GM23338 (cell line): ENCODE results near the gene SRF. TPM values are rescaled to one million over a fixed set of nuclear protein-coding genes. Genes with fewer than 3 reads are reported as not detected.

Experiments used
- ATAC-seq: fragments of 200-7000 bp; cut with Tn5 transposase; 3 replicates; pipeline ENCODE4 v1.9.1; 2020
- DNase-seq: peaks from one replicate; pipeline ENCODE4 v3.0.0-alpha.2; 2015; ENCODE audit warnings: low spot score
- H2AFZ ChIP-seq: fragments of 200-600 bp; sonication (generic); 2 replicates; pipeline ENCODE4 v1.8.0; 2016; ENCODE audit warnings: antibody characterized with exemption, mild to moderate bottlenecking, moderate library complexity
- H3F3A ChIP-seq: fragments of 200-600 bp; sonication (generic); replicated peaks from 2 replicates; pipeline ENCODE4 v1.8.0; 2017; ENCODE audit warnings: antibody characterized with exemption, mixed run types, low read depth
- H3K27ac ChIP-seq: fragments of 200-600 bp; sonication (generic); 2 replicates; pipeline ENCODE4 v1.6.1; 2016; ENCODE audit warnings: low read depth
- H3K27me3 ChIP-seq: fragments of 200-600 bp; sonication (generic); 2 replicates; pipeline ENCODE4 v1.8.0; 2016; ENCODE audit warnings: mild to moderate bottlenecking, mixed run types, moderate library complexity; ENCODE audit not compliant: insufficient read depth
- H3K36me3 ChIP-seq: fragments of 200-600 bp; sonication (generic); 2 replicates; pipeline ENCODE4 v1.8.0; 2016; ENCODE audit warnings: mild to moderate bottlenecking; ENCODE audit not compliant: insufficient read depth
- H3K4me1 ChIP-seq: fragments of 200-600 bp; sonication (generic); 2 replicates; pipeline ENCODE4 v1.8.0; 2016; ENCODE audit warnings: mild to moderate bottlenecking, moderate library complexity; ENCODE audit not compliant: insufficient read depth
- H3K4me2 ChIP-seq: fragments of 200-600 bp; sonication (generic); 2 replicates; pipeline ENCODE4 v1.7.1; 2017; ENCODE audit warnings: mixed run types
- H3K4me3 ChIP-seq: fragments of 200-600 bp; sonication (generic); 2 replicates; pipeline ENCODE4 v1.6.1; 2016; ENCODE audit warnings: mixed run types
- H3K79me2 ChIP-seq: fragments of 200-600 bp; sonication (generic); replicated peaks from 2 replicates; pipeline ENCODE4 v1.8.0; 2017; ENCODE audit warnings: mild to moderate bottlenecking; ENCODE audit not compliant: insufficient read depth
- H3K9me2 ChIP-seq: fragments of 200-600 bp; sonication (generic); 2 replicates; pipeline ENCODE4 v1.8.0; 2017; ENCODE audit not compliant: insufficient read depth
- H4K20me1 ChIP-seq: fragments of 200-600 bp; sonication (generic); replicated peaks from 2 replicates; pipeline ENCODE4 v1.8.0; 2017; ENCODE audit warnings: mild to moderate bottlenecking; ENCODE audit not compliant: insufficient read depth
- H3K27ac Mint-ChIP-seq: 2 replicates; pipeline ENCODE4 v1.8.0; 2020; ENCODE audit warnings: inconsistent platforms, mild to moderate bottlenecking, moderate library complexity, mixed read lengths
- H3K27me3 Mint-ChIP-seq: 3 replicates; pipeline ENCODE4 v1.8.0; 2022; ENCODE audit warnings: low read depth, mild to moderate bottlenecking, moderate library complexity, mixed read lengths, inconsistent platforms; ENCODE audit not compliant: insufficient read depth, poor library complexity
- H3K36me3 Mint-ChIP-seq: 3 replicates; pipeline ENCODE4 v1.8.0; 2021; ENCODE audit warnings: low read depth, mild to moderate bottlenecking, inconsistent platforms, moderate library complexity, mixed read lengths
- H3K4me1 Mint-ChIP-seq: 3 replicates; pipeline ENCODE4 v1.8.0; 2020; ENCODE audit warnings: mild to moderate bottlenecking, inconsistent platforms, mixed read lengths
- H3K4me3 Mint-ChIP-seq: 3 replicates; pipeline ENCODE4 v1.8.0; 2021; ENCODE audit warnings: moderate library complexity, mild to moderate bottlenecking, inconsistent platforms, mixed read lengths
- H3K9me3 Mint-ChIP-seq: 3 replicates; pipeline ENCODE4 v1.8.0; 2020; ENCODE audit warnings: moderate library complexity, mild to moderate bottlenecking, inconsistent platforms, mixed read lengths
- CREB1 ChIP-seq: fragments of 250-450 bp; sonication (Bioruptor Pico); IDR thresholded peaks from 2 replicates; pipeline ENCODE4 v1.5.0; 2020; ENCODE audit warnings: low read depth, mild to moderate bottlenecking, moderate library complexity
- EZH2 ChIP-seq: fragments of 200-600 bp; sonication (generic); IDR thresholded peaks from one replicate; pipeline ENCODE4 v1.8.0; 2017; ENCODE audit warnings: antibody characterized with exemption, mild to moderate bottlenecking, low read depth; ENCODE audit not compliant: unreplicated experiment
- EZH2phosphoT487 ChIP-seq: fragments of 200-600 bp; sonication (generic); IDR thresholded peaks from one replicate; pipeline ENCODE4 v1.8.1; 2018; ENCODE audit warnings: antibody characterized with exemption; ENCODE audit not compliant: unreplicated experiment
- JUNB ChIP-seq: IDR thresholded peaks from one replicate; pipeline ENCODE4 v1.6.1; 2016; ENCODE audit warnings: antibody characterized with exemption; ENCODE audit not compliant: unreplicated experiment
- NANOG ChIP-seq: IDR thresholded peaks from 2 replicates; pipeline ENCODE4 v1.6.1; 2016; ENCODE audit warnings: antibody characterized with exemption, borderline replicate concordance
- POLR2AphosphoS5 ChIP-seq: IDR thresholded peaks from 2 replicates; pipeline ENCODE4 v1.6.1; 2016; ENCODE audit warnings: antibody characterized with exemption, low read depth
- STAT1 ChIP-seq: IDR thresholded peaks from one replicate; pipeline ENCODE4 v1.6.1; 2016; ENCODE audit warnings: antibody characterized with exemption; ENCODE audit not compliant: unreplicated experiment
- ZNF114 ChIP-seq: fragments of 250-450 bp; sonication (Bioruptor Pico); IDR thresholded peaks from 2 replicates; pipeline ENCODE4 v1.5.0; 2020; ENCODE audit warnings: mild to moderate bottlenecking, moderate library complexity
- ZNF331 ChIP-seq: fragments of 250-450 bp; sonication (Bioruptor Pico); IDR thresholded peaks from 2 replicates; pipeline ENCODE4 v1.5.0; 2020; ENCODE audit warnings: low read depth, mild to moderate bottlenecking, moderate library complexity
- polyA plus RNA-seq: library from polyadenylated mRNA; unstranded; fragments of >200 nt; fragmentation: Nextera tagmentation; extraction: Ambion mirVana; gene quantifications from 2 replicates; pipeline ENCODE4 v1.2.1, GENCODE V29; 2016
- total RNA-seq: library from RNA; depleted of rRNA; stranded (reverse); fragments of >200 nt; shearing (Covaris generic); gene quantifications from 2 replicates; pipeline ENCODE4 v1.2.3, GENCODE V29; 2014
- TF ChIP-seq, protein P1 (sequence below): IDR thresholded peaks from 2 replicates; pipeline ENCODE4 v1.6.1; 2016; ENCODE audit warnings: antibody characterized with exemption
- TF ChIP-seq, protein P2 (sequence below): fragments of 250-450 bp; sonication (Bioruptor Pico); IDR thresholded peaks from 2 replicates; pipeline ENCODE4 v1.5.0; 2020; ENCODE audit warnings: mild to moderate bottlenecking, moderate library complexity
- TF ChIP-seq, protein P3 (sequence below), 2 experiments: fragments of 200-600 bp in 1 of 2; sonication (generic) in 1 of 2; conservative IDR thresholded peaks; 2 replicates each; pipeline versions ENCODE4 v1.5.1 to v1.6.1; 2016 to 2017; ENCODE audit warnings: antibody characterized with exemption in 2 of 2, low read depth in 2 of 2, mild to moderate bottlenecking in 2 of 2, moderate library complexity in 1 of 2
- TF ChIP-seq, protein P4 (sequence below): IDR thresholded peaks from one replicate; pipeline ENCODE4 v1.6.1; 2018; ENCODE audit warnings: antibody characterized with exemption; ENCODE audit not compliant: unreplicated experiment

The SRF gene
- total and polyA plus RNA-seq, 2 experiments from 2014 or later = 9.9 to 54.9 TPM

DNA sequence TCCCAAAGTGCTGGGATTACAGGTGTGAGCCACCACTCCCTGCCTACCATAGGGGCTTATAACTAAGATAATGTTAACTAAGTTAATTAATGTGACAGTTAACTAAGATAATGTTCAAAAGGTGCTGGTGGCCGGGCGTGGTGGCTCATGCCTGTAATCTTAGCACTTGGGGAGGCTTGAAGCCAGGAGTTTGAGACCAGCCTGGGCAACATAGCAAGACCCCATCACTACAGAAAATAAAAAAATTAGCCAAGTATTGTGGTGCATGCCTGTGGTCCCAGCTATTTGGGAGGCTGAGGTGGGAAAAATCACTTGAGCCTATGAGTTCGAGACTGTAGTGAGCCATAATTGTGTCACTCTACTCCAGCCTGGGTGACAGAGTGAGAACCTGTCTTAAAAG is 32.8 kb upstream of the SRF start:
- H3K4me2 ChIP-seq = no peak overlapping the region
- no peaks in the 10 kb centered on the region; the same call in 1 of the 2 replicates for H4K20me1 ChIP-seq
- TF ChIP-seq EZH2 (no peak), JUNB (no peak), NANOG (no peak), EZH2phosphoT487 (no peak), STAT1 (no peak), ZNF331 (CRISPR knock-in tag) (no peak), POLR2AphosphoS5 (no peak), ZNF114 (CRISPR knock-in tag) (no peak), CREB1 (no peak)
- TF ChIP-seq, protein P1, sequence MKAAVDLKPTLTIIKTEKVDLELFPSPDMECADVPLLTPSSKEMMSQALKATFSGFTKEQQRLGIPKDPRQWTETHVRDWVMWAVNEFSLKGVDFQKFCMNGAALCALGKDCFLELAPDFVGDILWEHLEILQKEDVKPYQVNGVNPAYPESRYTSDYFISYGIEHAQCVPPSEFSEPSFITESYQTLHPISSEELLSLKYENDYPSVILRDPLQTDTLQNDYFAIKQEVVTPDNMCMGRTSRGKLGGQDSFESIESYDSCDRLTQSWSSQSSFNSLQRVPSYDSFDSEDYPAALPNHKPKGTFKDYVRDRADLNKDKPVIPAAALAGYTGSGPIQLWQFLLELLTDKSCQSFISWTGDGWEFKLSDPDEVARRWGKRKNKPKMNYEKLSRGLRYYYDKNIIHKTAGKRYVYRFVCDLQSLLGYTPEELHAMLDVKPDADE = no peak
- TF ChIP-seq, protein P2, sequence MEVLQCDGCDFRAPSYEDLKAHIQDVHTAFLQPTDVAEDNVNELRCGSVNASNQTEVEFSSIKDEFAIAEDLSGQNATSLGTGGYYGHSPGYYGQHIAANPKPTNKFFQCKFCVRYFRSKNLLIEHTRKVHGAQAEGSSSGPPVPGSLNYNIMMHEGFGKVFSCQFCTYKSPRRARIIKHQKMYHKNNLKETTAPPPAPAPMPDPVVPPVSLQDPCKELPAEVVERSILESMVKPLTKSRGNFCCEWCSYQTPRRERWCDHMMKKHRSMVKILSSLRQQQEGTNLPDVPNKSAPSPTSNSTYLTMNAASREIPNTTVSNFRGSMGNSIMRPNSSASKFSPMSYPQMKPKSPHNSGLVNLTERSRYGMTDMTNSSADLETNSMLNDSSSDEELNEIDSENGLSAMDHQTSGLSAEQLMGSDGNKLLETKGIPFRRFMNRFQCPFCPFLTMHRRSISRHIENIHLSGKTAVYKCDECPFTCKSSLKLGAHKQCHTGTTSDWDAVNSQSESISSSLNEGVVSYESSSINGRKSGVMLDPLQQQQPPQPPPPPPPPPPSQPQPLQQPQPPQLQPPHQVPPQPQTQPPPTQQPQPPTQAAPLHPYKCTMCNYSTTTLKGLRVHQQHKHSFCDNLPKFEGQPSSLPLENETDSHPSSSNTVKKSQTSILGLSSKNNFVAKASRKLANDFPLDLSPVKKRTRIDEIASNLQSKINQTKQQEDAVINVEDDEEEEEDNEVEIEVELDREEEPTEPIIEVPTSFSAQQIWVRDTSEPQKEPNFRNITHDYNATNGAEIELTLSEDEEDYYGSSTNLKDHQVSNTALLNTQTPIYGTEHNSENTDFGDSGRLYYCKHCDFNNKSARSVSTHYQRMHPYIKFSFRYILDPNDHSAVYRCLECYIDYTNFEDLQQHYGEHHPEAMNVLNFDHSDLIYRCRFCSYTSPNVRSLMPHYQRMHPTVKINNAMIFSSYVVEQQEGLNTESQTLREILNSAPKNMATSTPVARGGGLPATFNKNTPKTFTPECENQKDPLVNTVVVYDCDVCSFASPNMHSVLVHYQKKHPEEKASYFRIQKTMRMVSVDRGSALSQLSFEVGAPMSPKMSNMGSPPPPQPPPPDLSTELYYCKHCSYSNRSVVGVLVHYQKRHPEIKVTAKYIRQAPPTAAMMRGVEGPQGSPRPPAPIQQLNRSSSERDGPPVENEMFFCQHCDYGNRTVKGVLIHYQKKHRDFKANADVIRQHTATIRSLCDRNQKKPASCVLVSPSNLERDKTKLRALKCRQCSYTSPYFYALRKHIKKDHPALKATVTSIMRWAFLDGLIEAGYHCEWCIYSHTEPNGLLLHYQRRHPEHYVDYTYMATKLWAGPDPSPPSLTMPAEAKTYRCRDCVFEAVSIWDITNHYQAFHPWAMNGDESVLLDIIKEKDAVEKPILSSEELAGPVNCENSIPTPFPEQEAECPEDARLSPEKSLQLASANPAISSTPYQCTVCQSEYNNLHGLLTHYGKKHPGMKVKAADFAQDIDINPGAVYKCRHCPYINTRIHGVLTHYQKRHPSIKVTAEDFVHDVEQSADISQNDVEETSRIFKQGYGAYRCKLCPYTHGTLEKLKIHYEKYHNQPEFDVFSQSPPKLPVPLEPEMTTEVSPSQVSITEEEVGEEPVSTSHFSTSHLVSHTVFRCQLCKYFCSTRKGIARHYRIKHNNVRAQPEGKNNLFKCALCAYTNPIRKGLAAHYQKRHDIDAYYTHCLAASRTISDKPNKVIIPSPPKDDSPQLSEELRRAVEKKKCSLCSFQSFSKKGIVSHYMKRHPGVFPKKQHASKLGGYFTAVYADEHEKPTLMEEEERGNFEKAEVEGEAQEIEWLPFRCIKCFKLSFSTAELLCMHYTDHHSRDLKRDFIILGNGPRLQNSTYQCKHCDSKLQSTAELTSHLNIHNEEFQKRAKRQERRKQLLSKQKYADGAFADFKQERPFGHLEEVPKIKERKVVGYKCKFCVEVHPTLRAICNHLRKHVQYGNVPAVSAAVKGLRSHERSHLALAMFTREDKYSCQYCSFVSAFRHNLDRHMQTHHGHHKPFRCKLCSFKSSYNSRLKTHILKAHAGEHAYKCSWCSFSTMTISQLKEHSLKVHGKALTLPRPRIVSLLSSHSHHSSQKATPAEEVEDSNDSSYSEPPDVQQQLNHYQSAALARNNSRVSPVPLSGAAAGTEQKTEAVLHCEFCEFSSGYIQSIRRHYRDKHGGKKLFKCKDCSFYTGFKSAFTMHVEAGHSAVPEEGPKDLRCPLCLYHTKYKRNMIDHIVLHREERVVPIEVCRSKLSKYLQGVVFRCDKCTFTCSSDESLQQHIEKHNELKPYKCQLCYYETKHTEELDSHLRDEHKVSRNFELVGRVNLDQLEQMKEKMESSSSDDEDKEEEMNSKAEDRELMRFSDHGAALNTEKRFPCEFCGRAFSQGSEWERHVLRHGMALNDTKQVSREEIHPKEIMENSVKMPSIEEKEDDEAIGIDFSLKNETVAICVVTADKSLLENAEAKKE (CRISPR knock-in tag) = no peak
- TF ChIP-seq, protein P3, sequence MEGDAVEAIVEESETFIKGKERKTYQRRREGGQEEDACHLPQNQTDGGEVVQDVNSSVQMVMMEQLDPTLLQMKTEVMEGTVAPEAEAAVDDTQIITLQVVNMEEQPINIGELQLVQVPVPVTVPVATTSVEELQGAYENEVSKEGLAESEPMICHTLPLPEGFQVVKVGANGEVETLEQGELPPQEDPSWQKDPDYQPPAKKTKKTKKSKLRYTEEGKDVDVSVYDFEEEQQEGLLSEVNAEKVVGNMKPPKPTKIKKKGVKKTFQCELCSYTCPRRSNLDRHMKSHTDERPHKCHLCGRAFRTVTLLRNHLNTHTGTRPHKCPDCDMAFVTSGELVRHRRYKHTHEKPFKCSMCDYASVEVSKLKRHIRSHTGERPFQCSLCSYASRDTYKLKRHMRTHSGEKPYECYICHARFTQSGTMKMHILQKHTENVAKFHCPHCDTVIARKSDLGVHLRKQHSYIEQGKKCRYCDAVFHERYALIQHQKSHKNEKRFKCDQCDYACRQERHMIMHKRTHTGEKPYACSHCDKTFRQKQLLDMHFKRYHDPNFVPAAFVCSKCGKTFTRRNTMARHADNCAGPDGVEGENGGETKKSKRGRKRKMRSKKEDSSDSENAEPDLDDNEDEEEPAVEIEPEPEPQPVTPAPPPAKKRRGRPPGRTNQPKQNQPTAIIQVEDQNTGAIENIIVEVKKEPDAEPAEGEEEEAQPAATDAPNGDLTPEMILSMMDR (conservative IDR thresholded peaks at IDR 0.05; ENCODE audit: low read depth in 2 of 2) = no peak
- TF ChIP-seq, protein P4, sequence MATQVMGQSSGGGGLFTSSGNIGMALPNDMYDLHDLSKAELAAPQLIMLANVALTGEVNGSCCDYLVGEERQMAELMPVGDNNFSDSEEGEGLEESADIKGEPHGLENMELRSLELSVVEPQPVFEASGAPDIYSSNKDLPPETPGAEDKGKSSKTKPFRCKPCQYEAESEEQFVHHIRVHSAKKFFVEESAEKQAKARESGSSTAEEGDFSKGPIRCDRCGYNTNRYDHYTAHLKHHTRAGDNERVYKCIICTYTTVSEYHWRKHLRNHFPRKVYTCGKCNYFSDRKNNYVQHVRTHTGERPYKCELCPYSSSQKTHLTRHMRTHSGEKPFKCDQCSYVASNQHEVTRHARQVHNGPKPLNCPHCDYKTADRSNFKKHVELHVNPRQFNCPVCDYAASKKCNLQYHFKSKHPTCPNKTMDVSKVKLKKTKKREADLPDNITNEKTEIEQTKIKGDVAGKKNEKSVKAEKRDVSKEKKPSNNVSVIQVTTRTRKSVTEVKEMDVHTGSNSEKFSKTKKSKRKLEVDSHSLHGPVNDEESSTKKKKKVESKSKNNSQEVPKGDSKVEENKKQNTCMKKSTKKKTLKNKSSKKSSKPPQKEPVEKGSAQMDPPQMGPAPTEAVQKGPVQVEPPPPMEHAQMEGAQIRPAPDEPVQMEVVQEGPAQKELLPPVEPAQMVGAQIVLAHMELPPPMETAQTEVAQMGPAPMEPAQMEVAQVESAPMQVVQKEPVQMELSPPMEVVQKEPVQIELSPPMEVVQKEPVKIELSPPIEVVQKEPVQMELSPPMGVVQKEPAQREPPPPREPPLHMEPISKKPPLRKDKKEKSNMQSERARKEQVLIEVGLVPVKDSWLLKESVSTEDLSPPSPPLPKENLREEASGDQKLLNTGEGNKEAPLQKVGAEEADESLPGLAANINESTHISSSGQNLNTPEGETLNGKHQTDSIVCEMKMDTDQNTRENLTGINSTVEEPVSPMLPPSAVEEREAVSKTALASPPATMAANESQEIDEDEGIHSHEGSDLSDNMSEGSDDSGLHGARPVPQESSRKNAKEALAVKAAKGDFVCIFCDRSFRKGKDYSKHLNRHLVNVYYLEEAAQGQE = no peak
- peaks cover 18% of the 10 kb centered on the region for H3K4me1 Mint-ChIP-seq
- H3K9me3 Mint-ChIP-seq = no peaks in the 10 kb centered on the region; the same call in 2 of the 3 replicates
- DNase-seq (no peak), ATAC-seq (no peak)
- no peaks in the 10 kb centered on the region for H3K27me3 ChIP-seq
- H3K27ac ChIP-seq = no peak overlapping the region
- no peak overlapping the region for H3K4me3 ChIP-seq
- H3K4me1 ChIP-seq = peaks cover 8% of the 10 kb centered on the region; the same call in 1 of the 2 replicates
- no peaks in the 10 kb centered on the region for H3K79me2 ChIP-seq
- H2AFZ ChIP-seq = no peak overlapping the region
- H3K9me2 ChIP-seq = no peaks in the 10 kb centered on the region
- H3K27ac Mint-ChIP-seq = no peak overlapping the region
- H3K27me3 Mint-ChIP-seq = peaks cover 11% of the 10 kb centered on the region
- H3K36me3 ChIP-seq = no peaks in the 10 kb centered on the region; the same call in 1 of the 2 replicates
- H3F3A ChIP-seq = no peaks in the 10 kb centered on the region
- peaks cover 7% of the 10 kb centered on the region; the same call in 1 of the 3 replicates for H3K36me3 Mint-ChIP-seq
- H3K4me3 Mint-ChIP-seq = no peak overlapping the region
